Measurements from ENCODE around the gene GATAD2A. TPM values are rescaled to one million over a fixed set of nuclear protein-coding genes. Genes with fewer than 3 reads are reported as not detected.

GATAD2A gene
- total and polyA plus RNA-seq, 2 of the 13 experiments (the other 11 are each of a cell fraction or from before 2014, with no cell fraction given), result 16.8 to 28.6 TPM

- TF ChIP-seq ZNF782 (CRISPR knock-in tag; IDR thresholded peaks at IDR 0.05; ENCODE audit: borderline replicate concordance), result peak; percentile 22; the same call in 1 of the 2 replicates
- no peak for TF ChIP-seq EED (CRISPR knock-in tag; IDR thresholded peaks at IDR 0.05)
- no peak for TF ChIP-seq ZNF383 (CRISPR knock-in tag; IDR thresholded peaks at IDR 0.05; ENCODE audit: borderline replicate concordance)
- no peak for TF ChIP-seq ZNF496 (CRISPR knock-in tag; IDR thresholded peaks at IDR 0.05; ENCODE audit: insufficient replicate concordance)
- no peak for TF ChIP-seq HNF4G (IDR thresholded peaks at IDR 0.05; ENCODE audit: borderline replicate concordance, low read depth, low read length)
- TF ChIP-seq HNF4G (CRISPR knock-in tag; IDR thresholded peaks at IDR 0.05; ENCODE audit: borderline replicate concordance, low read depth), result no peak
- no peak for TF ChIP-seq ZNF407 (CRISPR knock-in tag; IDR thresholded peaks at IDR 0.05; ENCODE audit: not compliant biosample characterization)
- no peak for TF ChIP-seq SMAD9 (CRISPR knock-in tag; IDR thresholded peaks at IDR 0.05)
- no peak for TF ChIP-seq TBP (CRISPR knock-in tag; IDR thresholded peaks at IDR 0.05)
- no peak for TF ChIP-seq ZNF841 (CRISPR knock-in tag; IDR thresholded peaks at IDR 0.05; ENCODE audit: borderline replicate concordance)
- TF ChIP-seq HOXA7 (CRISPR knock-in tag; IDR thresholded peaks at IDR 0.05), result no peak
- TF ChIP-seq ZNF552 (CRISPR knock-in tag; IDR thresholded peaks at IDR 0.05; ENCODE audit: borderline replicate concordance), result 0 out of 2 replicates have a peak, but pooled peaks have one; percentile 38
- TF ChIP-seq SNAI1 (CRISPR knock-in tag; IDR thresholded peaks at IDR 0.05; ENCODE audit: borderline replicate concordance), result no peak
- TF ChIP-seq HBP1 (CRISPR knock-in tag; IDR thresholded peaks at IDR 0.05; ENCODE audit: low read depth), result peak; percentile 48; the same call in 1 of the 2 replicates
- peak; percentile 61 for TF ChIP-seq TFE3 (CRISPR knock-in tag; IDR thresholded peaks at IDR 0.05)
- TF ChIP-seq ARNTL (CRISPR knock-in tag; IDR thresholded peaks at IDR 0.05), result no peak
- no peak for TF ChIP-seq PAF1 (CRISPR knock-in tag; IDR thresholded peaks at IDR 0.05)
Observed at GRCh38 chr19:19366434-19367396, 38.8 kb upstream of the GATAD2A start (continued).
